Suprapubic skin (tissue), 4 donors: ENCODE data around the gene SEMA4G.

ENCODE experiments used
- CTCF ChIP-seq, 2 donors: fragments of 200-600 bp in 1 of 2; fragments of 450-650 bp in 1 of 2; sonication (generic) in 1 of 2; IDR thresholded peaks; one replicate each; pipeline ENCODE4 v1.5.1; 2016 to 2019; ENCODE audit warnings: antibody characterized with exemption in 2 of 2, mild to moderate bottlenecking in 1 of 2, moderate library complexity in 1 of 2
- EP300 ChIP-seq: sonication (generic); formaldehyde crosslinking; IDR thresholded peaks from one replicate; pipeline ENCODE4 v1.6.1; 2017; ENCODE audit warnings: antibody characterized with exemption
- POLR2AphosphoS5 ChIP-seq, 3 donors: sonication (generic); formaldehyde crosslinking; IDR thresholded peaks; one replicate each; pipeline ENCODE4 v1.6.1; 2017; ENCODE audit warnings: antibody characterized with exemption in 3 of 3

DNA sequence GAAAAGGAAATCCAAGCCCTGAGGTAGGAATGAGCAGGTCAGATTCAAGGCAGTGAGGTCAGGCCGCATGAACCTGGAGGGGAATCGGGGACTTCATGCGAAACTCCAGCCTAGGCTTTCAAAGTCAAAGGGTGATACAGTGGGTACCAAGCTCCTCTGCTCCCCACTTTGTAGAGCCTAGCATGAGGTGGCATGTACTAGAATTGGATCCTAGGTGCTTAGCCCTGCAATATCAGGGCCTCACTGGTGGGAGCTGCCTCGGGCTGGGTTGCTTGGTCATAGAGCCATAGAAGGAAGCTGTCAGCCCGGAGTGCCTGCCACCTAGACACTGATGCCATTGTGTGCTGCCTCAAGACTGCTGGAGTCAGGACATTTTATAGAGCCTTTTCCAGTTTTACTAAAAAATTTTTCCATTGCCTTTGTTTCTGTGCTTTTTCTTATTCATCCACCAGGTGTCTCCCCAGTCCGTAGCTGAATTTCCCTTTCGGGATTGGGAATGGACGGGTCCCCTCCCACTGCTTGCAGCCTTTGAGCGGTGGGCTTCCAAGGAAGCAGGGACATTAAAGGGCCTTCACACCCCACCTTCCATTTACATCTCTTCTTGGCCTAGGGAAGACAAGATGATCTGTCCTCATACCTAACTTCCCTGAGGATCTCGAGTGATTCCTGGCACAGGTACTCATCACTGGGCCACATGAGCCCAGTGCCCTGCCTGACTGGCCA is 24.8 kb downstream of the SEMA4G start:
- TF ChIP-seq CTCF (IDR thresholded peaks at IDR 0.05), result peak in 1 of 2 donors; percentile 62
- TF ChIP-seq EP300, result no peak
- no peak for TF ChIP-seq POLR2AphosphoS5 (IDR thresholded peaks at IDR 0.05)
